HUDEP-2 (cell line): ENCODE measurements around the gene PCSK5.

ENCODE experiments used
- DNase-seq, 76 experiments: peaks; one replicate each; lab custom pipeline; 2025; ENCODE audit not compliant: unreplicated experiment in 76 of 76; lab: John Stamatoyannopoulos, UW

Gene PCSK5

GRCh38 chr9:76176171-76176570 lies 285.7 kb downstream of the PCSK5 start:
- no peak for DNase-seq

- DNase-seq, result no peak
Observed at GRCh38 chr9:76177931-76178330, 287.5 kb downstream of the PCSK5 start.

GRCh38 chr9:76180541-76180940 lies 290.1 kb downstream of the PCSK5 start:
- no peak for DNase-seq

- DNase-seq, result no peak
Observed at GRCh38 chr9:76181020-76181641, 290.7 kb downstream of the PCSK5 start.

GRCh38 chr9:76181781-76182180 lies 291.3 kb downstream of the PCSK5 start:
- no peak for DNase-seq

GRCh38 chr9:76185432-76185831 lies 295.0 kb downstream of the PCSK5 start:
- DNase-seq, result no peak

- DNase-seq, result no peak
Observed at GRCh38 chr9:76188286-76188685, 297.8 kb downstream of the PCSK5 start.

GRCh38 chr9:76188905-76189304 lies 298.4 kb downstream of the PCSK5 start:
- DNase-seq, result no peak

GRCh38 chr9:76191493-76191892 lies 301.0 kb downstream of the PCSK5 start:
- DNase-seq, result no peak

GRCh38 chr9:76192013-76192412 lies 301.5 kb downstream of the PCSK5 start:
- no peak for DNase-seq

- DNase-seq, result no peak
Observed at GRCh38 chr9:76194896-76195295, 304.4 kb downstream of the PCSK5 start.

- DNase-seq, result no peak
Observed at GRCh38 chr9:76198336-76198735, 307.9 kb downstream of the PCSK5 start.

GRCh38 chr9:76200315-76200714 lies 309.8 kb downstream of the PCSK5 start:
- no peak for DNase-seq

- DNase-seq, result no peak
Observed at GRCh38 chr9:76200745-76201144, 310.3 kb downstream of the PCSK5 start.

- no peak for DNase-seq
Observed at GRCh38 chr9:76203373-76203772, 312.9 kb downstream of the PCSK5 start.

- DNase-seq, result no peak
Observed at GRCh38 chr9:76206821-76207220, 316.3 kb downstream of the PCSK5 start.

GRCh38 chr9:76213751-76214150 lies 323.3 kb downstream of the PCSK5 start:
- no peak for DNase-seq

GRCh38 chr9:76215066-76215465 lies 324.6 kb downstream of the PCSK5 start:
- DNase-seq, result no peak

- no peak for DNase-seq
Observed at GRCh38 chr9:76216161-76216649, 325.7 kb downstream of the PCSK5 start.

- DNase-seq, result no peak
Observed at GRCh38 chr9:76218117-76218885, 327.8 kb downstream of the PCSK5 start.

- DNase-seq, result no peak
Observed at GRCh38 chr9:76218886-76219445, 328.5 kb downstream of the PCSK5 start.
